PFSK-1 (cell line): Measurements from ENCODE around the gene CACNB1.

Source experiments
- FOXP2 ChIP-seq: optimal IDR thresholded peaks from 2 replicates; pipeline ENCODE3; 2011; ENCODE audit warnings: borderline replicate concordance, control low read depth, inconsistent platforms; ENCODE audit not compliant: insufficient read depth; ENCODE audit errors: extremely low read length, extremely low read depth
- POLR2AphosphoS5 ChIP-seq: IDR thresholded peaks from 2 replicates; pipeline ENCODE4 v1.6.1; 2012; ENCODE audit warnings: low read depth, mild to moderate bottlenecking, control low read depth, low read length, moderate library complexity
- REST ChIP-seq, 2 experiments: IDR thresholded peaks; 2 replicates each; pipeline versions ENCODE4 v1.6.1 to v1.8.0; 2011 to 2012; ENCODE audit warnings: low read depth in 2 of 2, low read length in 2 of 2, control low read depth in 1 of 2, inconsistent platforms in 1 of 2, mild to moderate bottlenecking in 1 of 2, moderate library complexity in 1 of 2; ENCODE audit not compliant: insufficient read depth in 1 of 2
- SIN3A ChIP-seq: IDR thresholded peaks from 2 replicates; pipeline ENCODE4 v1.6.1; 2012; ENCODE audit warnings: mild to moderate bottlenecking, low read length, moderate library complexity, borderline replicate concordance; ENCODE audit not compliant: insufficient read depth
- TAF1 ChIP-seq: IDR thresholded peaks from 2 replicates; pipeline ENCODE4 v1.6.1; 2012; ENCODE audit warnings: low read length, control low read depth, borderline replicate concordance; ENCODE audit not compliant: insufficient read depth

Gene CACNB1

GRCh38 chr17:39219647-39220154 lies 22.2 kb upstream of the CACNB1 start:
- TF ChIP-seq POLR2AphosphoS5: no peak
- no peak for TF ChIP-seq SIN3A
- no peak for TF ChIP-seq FOXP2

- no peak for TF ChIP-seq REST (IDR thresholded peaks at IDR 0.05; ENCODE audit: insufficient read depth in 1 of 2, low read depth in 2 of 2, low read length in 2 of 2)
- TF ChIP-seq TAF1: no peak
- no peak for TF ChIP-seq FOXP2
- no peak for TF ChIP-seq SIN3A
- no peak for TF ChIP-seq POLR2AphosphoS5
Measured at GRCh38 chr17:39218906-39219305, 21.4 kb upstream of the CACNB1 start.

- no peak for TF ChIP-seq POLR2AphosphoS5
- TF ChIP-seq TAF1: no peak
- TF ChIP-seq FOXP2: no peak
- TF ChIP-seq SIN3A: no peak
- TF ChIP-seq REST (IDR thresholded peaks at IDR 0.05; ENCODE audit: insufficient read depth in 1 of 2, low read depth in 2 of 2, low read length in 2 of 2): no peak
Measured at GRCh38 chr17:39217734-39218369, 20.4 kb upstream of the CACNB1 start.

GRCh38 chr17:39213852-39214251 lies 16.4 kb upstream of the CACNB1 start:
- TF ChIP-seq TAF1 (no peak), FOXP2 (no peak), REST (IDR thresholded peaks at IDR 0.05; ENCODE audit: insufficient read depth in 1 of 2, low read depth in 2 of 2, low read length in 2 of 2) (no peak), SIN3A (no peak), POLR2AphosphoS5 (no peak)

GRCh38 chr17:39212841-39213480 lies 15.5 kb upstream of the CACNB1 start:
- no peak for TF ChIP-seq TAF1
- TF ChIP-seq FOXP2: no peak
- TF ChIP-seq REST (IDR thresholded peaks at IDR 0.05; ENCODE audit: insufficient read depth in 1 of 2, low read depth in 2 of 2, low read length in 2 of 2): no peak
- no peak for TF ChIP-seq SIN3A
